Transverse colon (tissue), 4 donors: ENCODE measurements around the gene SNRPD2. TPM values are rescaled to one million over a fixed set of nuclear protein-coding genes. Genes with fewer than 3 reads are reported as not detected.

Experiments used
- DNase-seq: peaks from one replicate; pipeline ENCODE4 v3.0.0-alpha.2; 2019
- H3K27ac ChIP-seq, 4 donors: fragments of 200-600 bp; sonication (generic); 2 replicates each; pipeline ENCODE4 v1.5.1; 2016 to 2018; ENCODE audit warnings: inconsistent platforms in 4 of 4
- H3K27me3 ChIP-seq: fragments of 200-600 bp; sonication (generic); 2 replicates; pipeline ENCODE4 v1.5.1; 2017; ENCODE audit warnings: inconsistent platforms
- H3K36me3 ChIP-seq, 4 donors: fragments of 200-600 bp; sonication (generic); 2 replicates each; pipeline ENCODE4 v1.5.1; 2017 to 2019; ENCODE audit warnings: inconsistent platforms in 4 of 4
- H3K4me1 ChIP-seq, 4 donors: fragments of 200-600 bp; sonication (generic); 2 replicates each; pipeline ENCODE4 v1.5.1; 2017 to 2020; ENCODE audit warnings: inconsistent platforms in 4 of 4
- H3K4me3 ChIP-seq, 4 donors: fragments of 200-600 bp; sonication (generic); 1 replicate in 1 of 4; 2 replicates in 3 of 4; pipeline versions ENCODE4 v1.5.1 to v1.6.1; 2017 to 2019; ENCODE audit warnings: inconsistent platforms in 4 of 4
- H3K9me3 ChIP-seq, 2 donors: fragments of 200-600 bp; sonication (generic); 2 replicates each; pipeline ENCODE4 v1.5.1; 2017 to 2019; ENCODE audit warnings: inconsistent platforms in 2 of 2
- EP300 ChIP-seq: sonication (generic); formaldehyde crosslinking; IDR thresholded peaks from one replicate; pipeline ENCODE4 v1.6.1; 2017; ENCODE audit warnings: antibody characterized with exemption, low read depth
- POLR2A ChIP-seq: fragments of 450-650 bp; IDR thresholded peaks from one replicate; pipeline ENCODE4 v1.6.1; 2016; ENCODE audit warnings: antibody characterized with exemption, mild to moderate bottlenecking, moderate library complexity
- POLR2AphosphoS5 ChIP-seq, 3 donors: sonication (generic); formaldehyde crosslinking; IDR thresholded peaks; one replicate each; pipeline ENCODE4 v1.6.1; 2016; ENCODE audit warnings: antibody characterized with exemption in 3 of 3
- WGBS, 2 donors: methylation state at CpG; one replicate each; pipeline ENCODE4 v1.1.5; 2018; ENCODE audit warnings: low coverage in 1 of 2; 5-methylcytosine and 5-hydroxymethylcytosine counted together
- in situ Hi-C, 4 donors: fragments of 200-750 bp; cut with MboI; loops; one replicate each; pipeline versions ENCODE4 v1.15.0 to v1.15.1; 2017; ENCODE audit warnings: low sequenced_read_pairs in 3 of 4, low pct_ligation_motif_present in 1 of 4, low pct_unique_long_range_greater_than_20kb in 1 of 4
- intact Hi-C: fragments of 100-400 bp; cut with DNase I; formaldehyde crosslinking; loops from one replicate; pipeline ENCODE4 v1.15.1; 2023; ENCODE audit warnings: low total_unique reads
- total RNA-seq, 4 donors: library from RNA; depleted of rRNA; stranded (reverse); fragments of >200 nt; gene quantifications; one replicate each; pipeline ENCODE4 v1.1.0, GENCODE V29; 2016
- TF ChIP-seq, protein P1 (sequence below), 5 experiments: fragments of 200-600 bp in 3 of 5; fragments of 450-650 bp in 2 of 5; sonication (generic) in 3 of 5; IDR thresholded peaks; 1 replicate in 2 of 5; 2 replicates in 3 of 5; pipeline ENCODE4 v1.5.1; 2016 to 2017; ENCODE audit warnings: antibody characterized with exemption in 5 of 5, inconsistent platforms in 3 of 5, mild to moderate bottlenecking in 2 of 5, moderate library complexity in 1 of 5

The SNRPD2 gene
- total RNA-seq, 4 donors from 2014 or later, result 39.3 to 407 (median 93.4) TPM

- Histone ChIP-seq H3K4me3 (peak overlapping the region; percentile 11 to 53 (median 29)), H3K27me3 (peaks cover 31% of the 10 kb centered on the region), H3K9me3 (no peaks in the 10 kb centered on the region), H3K36me3 (peaks cover 0 to 12% (median 3%) of the 10 kb centered on the region in 4 donors), H3K4me1 (peaks cover 9 to 32% (median 25%) of the 10 kb centered on the region in 4 donors), H3K27ac (peak overlapping the region; percentile 79 to 87 (median 81))
- DNase-seq, result peak; percentile 93
- peak in 2 of 3 donors; percentile 46 to 58 for TF ChIP-seq POLR2AphosphoS5 (IDR thresholded peaks at IDR 0.05)
- TF ChIP-seq POLR2A, result peak; percentile 48
- TF ChIP-seq EP300, result no peak
- TF ChIP-seq, protein P1, sequence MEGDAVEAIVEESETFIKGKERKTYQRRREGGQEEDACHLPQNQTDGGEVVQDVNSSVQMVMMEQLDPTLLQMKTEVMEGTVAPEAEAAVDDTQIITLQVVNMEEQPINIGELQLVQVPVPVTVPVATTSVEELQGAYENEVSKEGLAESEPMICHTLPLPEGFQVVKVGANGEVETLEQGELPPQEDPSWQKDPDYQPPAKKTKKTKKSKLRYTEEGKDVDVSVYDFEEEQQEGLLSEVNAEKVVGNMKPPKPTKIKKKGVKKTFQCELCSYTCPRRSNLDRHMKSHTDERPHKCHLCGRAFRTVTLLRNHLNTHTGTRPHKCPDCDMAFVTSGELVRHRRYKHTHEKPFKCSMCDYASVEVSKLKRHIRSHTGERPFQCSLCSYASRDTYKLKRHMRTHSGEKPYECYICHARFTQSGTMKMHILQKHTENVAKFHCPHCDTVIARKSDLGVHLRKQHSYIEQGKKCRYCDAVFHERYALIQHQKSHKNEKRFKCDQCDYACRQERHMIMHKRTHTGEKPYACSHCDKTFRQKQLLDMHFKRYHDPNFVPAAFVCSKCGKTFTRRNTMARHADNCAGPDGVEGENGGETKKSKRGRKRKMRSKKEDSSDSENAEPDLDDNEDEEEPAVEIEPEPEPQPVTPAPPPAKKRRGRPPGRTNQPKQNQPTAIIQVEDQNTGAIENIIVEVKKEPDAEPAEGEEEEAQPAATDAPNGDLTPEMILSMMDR (IDR thresholded peaks at IDR 0.05), result peak; percentile 93 to 99 (median 97)
- in situ Hi-C loops (no loop called here), intact Hi-C loops (no loop called here)
- 2 to 20% methylated on average over 6 to 41 of the region's 51 CpGs for WGBS, 2 donors
Observed at GRCh38 chr19:45681391-45682015, 10.2 kb downstream of the SNRPD2 start.

DNA sequence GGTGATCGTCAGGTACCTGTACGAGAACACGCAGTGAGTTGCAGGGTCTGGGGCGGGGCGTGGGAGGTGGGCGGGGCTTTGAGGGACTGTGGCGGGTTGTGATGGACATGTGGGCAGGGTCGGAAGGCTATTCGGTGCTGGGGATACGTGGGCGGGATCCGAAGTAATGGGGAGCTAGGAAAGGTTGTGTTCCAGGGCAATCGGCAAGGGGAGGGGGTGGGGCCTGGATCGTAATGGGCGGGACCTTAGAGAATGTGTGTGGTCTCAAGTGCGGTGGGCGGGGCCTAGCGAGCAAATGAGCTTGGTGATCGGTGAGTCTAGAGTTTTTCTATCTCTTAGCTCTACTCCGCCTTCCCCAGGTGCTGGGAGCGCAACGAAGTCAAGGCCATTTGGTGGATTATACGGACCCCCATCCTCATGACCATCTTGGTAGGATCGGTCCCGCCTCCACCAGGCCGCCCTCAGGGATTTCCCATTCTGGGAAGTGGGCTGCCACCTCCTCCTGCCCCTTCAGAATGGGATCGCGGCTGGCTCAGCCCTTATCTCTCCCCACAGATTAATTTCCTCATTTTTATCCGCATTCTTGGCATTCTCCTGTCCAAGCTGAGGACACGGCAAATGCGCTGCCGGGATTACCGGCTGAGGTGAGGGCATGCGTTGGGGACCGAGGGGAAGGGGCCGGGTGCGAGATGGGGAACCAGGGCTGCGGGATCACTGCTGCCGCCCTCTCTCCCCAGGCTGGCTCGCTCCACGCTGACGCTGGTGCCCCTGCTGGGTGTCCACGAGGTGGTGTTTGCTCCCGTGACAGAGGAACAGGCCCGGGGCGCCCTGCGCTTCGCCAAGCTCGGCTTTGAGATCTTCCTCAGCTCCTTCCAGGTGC lies 14.2 kb downstream of the SNRPD2 start:
- H3K4me1 ChIP-seq, result peaks cover 9 to 34% (median 26%) of the 10 kb centered on the region in 4 donors

GRCh38 chr19:45676851-45677263 lies 14.9 kb downstream of the SNRPD2 start:
- peak; percentile 56 for DNase-seq
- peak overlapping the region; percentile 3 to 62 (median 34) for H3K27ac ChIP-seq
- in situ Hi-C loops, result no loop called here
- no peaks in the 10 kb centered on the region for H3K9me3 ChIP-seq
- H3K27me3 ChIP-seq, result peaks cover 35% of the 10 kb centered on the region
- 6% methylated on average over 23 of the region's 28 CpGs; no CpG with 5 or more reads in 1 of the 2 donors for WGBS, 2 donors
- H3K4me1 ChIP-seq, result peaks cover 9 to 30% (median 24%) of the 10 kb centered on the region in 4 donors
- H3K4me3 ChIP-seq, result peak overlapping the region; percentile 19 to 49 (median 33)
- intact Hi-C loops, result no loop called here
- TF ChIP-seq EP300 (no peak), POLR2AphosphoS5 (IDR thresholded peaks at IDR 0.05) (no peak), POLR2A (no peak)
- TF ChIP-seq, protein P1 (IDR thresholded peaks at IDR 0.05), result no peak
- no peaks in the 10 kb centered on the region for H3K36me3 ChIP-seq

More for the DNA sequence above, 14.2 kb downstream of the SNRPD2 start:
- Histone ChIP-seq H3K9me3 (no peaks in the 10 kb centered on the region), H3K4me3 (peak overlapping the region in 3 of 4 donors; percentile 27 to 49 (median 39)), H3K27me3 (peaks cover 34% of the 10 kb centered on the region), H3K27ac (peak overlapping the region; percentile 3 to 62 (median 34)), H3K36me3 (no peaks in the 10 kb centered on the region)
- DNase-seq, result peak; percentile 95
- WGBS, 2 donors, result 0 to 4% methylated on average over 2 to 44 of the region's 49 CpGs
- in situ Hi-C loops (no loop called here), intact Hi-C loops (no loop called here)
- no peak for TF ChIP-seq EP300
- TF ChIP-seq, protein P1 (IDR thresholded peaks at IDR 0.05), result peak in 2 of 5 experiments; percentile 8 to 42

- peaks cover 54% of the 10 kb centered on the region for H3K27me3 ChIP-seq
- in situ Hi-C loops, result no loop called here
Observed at GRCh38 chr19:45674946-45675345, 16.8 kb downstream of the SNRPD2 start.

More at GRCh38 chr19:45674946-45675345, 16.8 kb downstream of the SNRPD2 start:
- H3K27ac ChIP-seq, result no peak overlapping the region
- H3K4me3 ChIP-seq, result no peak overlapping the region
- intact Hi-C loops, result no loop called here
- WGBS, 2 donors, result 70 to 72% methylated on average over 3 to 7 of the region's 7 CpGs
- H3K36me3 ChIP-seq, result no peaks in the 10 kb centered on the region
- peaks cover 6 to 34% (median 26%) of the 10 kb centered on the region in 4 donors for H3K4me1 ChIP-seq
- TF ChIP-seq EP300 (no peak), POLR2AphosphoS5 (IDR thresholded peaks at IDR 0.05) (no peak), POLR2A (no peak)
- TF ChIP-seq, protein P1 (IDR thresholded peaks at IDR 0.05), result no peak
- no peaks in the 10 kb centered on the region for H3K9me3 ChIP-seq
- no peak for DNase-seq
